ENCODE measurements around the gene DSCAM.

- no peak for TF ChIP-seq TAF1 (IDR thresholded peaks at IDR 0.05; ENCODE audit: low read depth)
- TF ChIP-seq CREB1 (IDR thresholded peaks at IDR 0.05; ENCODE audit: low read depth) = no peak
- no peak for TF ChIP-seq MAX (IDR thresholded peaks at IDR 0.05)
- no peak for TF ChIP-seq TCF12 (IDR thresholded peaks at IDR 0.05; ENCODE audit: low read depth)
- no peak for TF ChIP-seq YY1 (IDR thresholded peaks at IDR 0.05; ENCODE audit: low read depth)
- TF ChIP-seq EGR1 (IDR thresholded peaks at IDR 0.05) = no peak
Measured at GRCh38 chr21:40647706-40648105, 199.3 kb downstream of the DSCAM start.

All from Ishikawa (cell line).